ENCODE results near the gene EFHC2. TPM values are rescaled to one million over a fixed set of nuclear protein-coding genes. Genes with fewer than 3 reads are reported as not detected.

Gene EFHC2
- polyA plus RNA-seq, 1 of the 3 experiments (the other 2 are of a cell fraction): 0.03 TPM

DNA sequence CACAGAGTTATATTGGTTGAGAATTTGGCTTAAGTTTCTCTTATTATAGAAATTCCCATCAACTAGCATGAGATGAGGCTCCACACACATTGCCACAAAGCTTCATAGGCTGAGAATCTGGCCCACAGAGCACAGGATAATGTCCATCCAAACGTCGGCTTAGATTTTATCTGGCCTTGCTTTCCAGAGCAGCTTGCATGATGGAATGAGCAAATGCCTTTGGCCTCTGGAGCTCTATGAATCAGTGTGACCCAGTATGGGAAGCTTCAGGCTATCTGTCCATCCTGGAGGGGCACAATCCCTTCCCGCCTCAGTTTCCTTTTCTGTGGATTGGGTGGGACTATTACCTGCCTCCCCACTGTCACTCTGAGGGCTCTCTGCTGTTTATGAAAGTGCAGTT, 238.8 kb downstream of the EFHC2 start:
- H3K4me2 ChIP-seq: no peak overlapping the region
- CTCF ChIA-PET: interaction anchor here (0.6 to 1.7 kb wide), 3 partner anchors 41 to 140 kb away, joined by 3 to 4 read pairs (median 4); no protein-coding TSS in a partner anchor
- no peak for TF ChIP-seq SMC3 (IDR thresholded peaks at IDR 0.05; ENCODE audit: low read depth, low read length)
- TF ChIP-seq RCOR1 (IDR thresholded peaks at IDR 0.05; ENCODE audit: low read length): peak; percentile 70; the same call in 1 of the 2 replicates
- TF ChIP-seq GATA2 (CRISPR knock-in tag; IDR thresholded peaks at IDR 0.05): peak; percentile 57; the same call in 1 of the 2 replicates

DNA sequence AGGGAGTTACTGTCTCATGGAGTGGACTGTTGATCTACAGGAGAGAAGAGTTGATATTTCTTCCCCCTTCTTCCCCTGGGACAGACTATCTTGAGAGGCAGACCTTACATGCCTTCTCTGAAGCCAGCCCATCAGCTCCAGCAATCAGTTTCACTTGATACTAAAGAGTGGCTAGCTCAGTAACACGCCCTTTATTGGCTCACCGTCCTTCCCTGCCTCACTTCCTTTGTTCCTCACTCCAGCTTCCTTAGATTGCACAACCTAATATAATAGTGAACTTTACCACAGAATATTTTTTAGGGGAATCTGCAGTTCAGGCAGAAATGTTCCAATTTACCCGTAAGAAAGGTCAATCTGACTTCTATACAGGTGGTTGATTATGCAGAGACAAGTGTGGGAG, 242.2 kb downstream of the EFHC2 start:
- H3K9ac ChIP-seq: no peak overlapping the region
- no peaks in the 10 kb centered on the region for H3K9me2 ChIP-seq
- POLR2A ChIA-PET: no interaction called here
- CTCF ChIA-PET: interaction anchor here (1.0 kb wide), 1 partner anchor 143 kb away, joined by 3 read pairs; no protein-coding TSS in a partner anchor
- no peaks in the 10 kb centered on the region for H3K27me3 ChIP-seq (ENCODE audit: insufficient read depth)
- no peaks in the 10 kb centered on the region for H4K20me1 ChIP-seq (ENCODE audit: insufficient read depth)
- H3K36me3 ChIP-seq (replicated peaks in 1 of 2; ENCODE audit: control insufficient read depth in 1 of 2, insufficient read depth in 2 of 2, low read length in 1 of 2): no peaks in the 10 kb centered on the region
- TF ChIP-seq RXRA (IDR thresholded peaks at IDR 0.05; ENCODE audit: borderline replicate concordance, low read depth) (no peak), TAF1 (IDR thresholded peaks at IDR 0.05; ENCODE audit: borderline replicate concordance, low read depth, low read length) (no peak), YY1 (IDR thresholded peaks at IDR 0.05; ENCODE audit: low read depth) (no peak)
- TF ChIP-seq, protein P1, sequence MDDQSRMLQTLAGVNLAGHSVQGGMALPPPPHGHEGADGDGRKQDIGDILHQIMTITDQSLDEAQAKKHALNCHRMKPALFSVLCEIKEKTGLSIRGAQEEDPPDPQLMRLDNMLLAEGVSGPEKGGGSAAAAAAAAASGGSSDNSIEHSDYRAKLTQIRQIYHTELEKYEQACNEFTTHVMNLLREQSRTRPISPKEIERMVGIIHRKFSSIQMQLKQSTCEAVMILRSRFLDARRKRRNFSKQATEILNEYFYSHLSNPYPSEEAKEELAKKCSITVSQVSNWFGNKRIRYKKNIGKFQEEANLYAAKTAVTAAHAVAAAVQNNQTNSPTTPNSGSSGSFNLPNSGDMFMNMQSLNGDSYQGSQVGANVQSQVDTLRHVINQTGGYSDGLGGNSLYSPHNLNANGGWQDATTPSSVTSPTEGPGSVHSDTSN (IDR thresholded peaks at IDR 0.05): no peak
- H3K4me1 ChIP-seq (ENCODE audit: control insufficient read depth in 1 of 2, insufficient read depth in 2 of 2, low read depth in 1 of 2, low read length in 1 of 2): peaks cover 0 to 7% of the 10 kb centered on the region in 2 experiments; a peak in 1 of 4 replicates
- DNase-seq: no peak
- H3K9me3 ChIP-seq: no peaks in the 10 kb centered on the region
- H3K4me3 ChIP-seq (ENCODE audit: low read depth in 2 of 2, low read length in 1 of 2): no peak overlapping the region
- no peak overlapping the region for H2AFZ ChIP-seq (ENCODE audit: low read depth)
- H3K79me2 ChIP-seq (ENCODE audit: insufficient read depth): no peaks in the 10 kb centered on the region
- H3K27ac ChIP-seq (ENCODE audit: low read depth in 2 of 2, low read length in 1 of 2): no peak overlapping the region
- 33% methylated on average over 3 of the region's 3 CpGs for WGBS (ENCODE audit: low lambda C conversion rate)
- no peak overlapping the region for H3K4me2 ChIP-seq
- H3F3A ChIP-seq (replicated peaks; ENCODE audit: insufficient read depth): no peaks in the 10 kb centered on the region

More for the DNA sequence above, 238.8 kb downstream of the EFHC2 start:
- no peak overlapping the region for H2AFZ ChIP-seq (ENCODE audit: low read depth)
- no peaks in the 10 kb centered on the region for H3K27me3 ChIP-seq (ENCODE audit: insufficient read depth)
- 9% methylated on average over 3 of the region's 3 CpGs for WGBS (ENCODE audit: low lambda C conversion rate)
- peaks cover 0 to 7% of the 10 kb centered on the region in 2 experiments; a peak in 1 of 4 replicates for H3K4me1 ChIP-seq (ENCODE audit: control insufficient read depth in 1 of 2, insufficient read depth in 2 of 2, low read depth in 1 of 2, low read length in 1 of 2)
- no peaks in the 10 kb centered on the region for H3F3A ChIP-seq (replicated peaks; ENCODE audit: insufficient read depth)
- no peaks in the 10 kb centered on the region for H3K36me3 ChIP-seq (replicated peaks in 1 of 2; ENCODE audit: control insufficient read depth in 1 of 2, insufficient read depth in 2 of 2, low read length in 1 of 2)
- H3K27ac ChIP-seq (ENCODE audit: low read depth in 2 of 2, low read length in 1 of 2): peak overlapping the region in 1 of 2 experiments; percentile 82; a peak in 2 of 4 replicates
- POLR2A ChIA-PET: no interaction called here
- no peaks in the 10 kb centered on the region for H3K9me2 ChIP-seq
- no peaks in the 10 kb centered on the region for H3K9me3 ChIP-seq
- H3K4me3 ChIP-seq (ENCODE audit: low read depth in 2 of 2, low read length in 1 of 2): no peak overlapping the region
- peak; percentile 15 for DNase-seq
- H4K20me1 ChIP-seq (ENCODE audit: insufficient read depth): no peaks in the 10 kb centered on the region
- no peaks in the 10 kb centered on the region for H3K79me2 ChIP-seq (ENCODE audit: insufficient read depth)
- H3K9ac ChIP-seq: no peak overlapping the region

DNA sequence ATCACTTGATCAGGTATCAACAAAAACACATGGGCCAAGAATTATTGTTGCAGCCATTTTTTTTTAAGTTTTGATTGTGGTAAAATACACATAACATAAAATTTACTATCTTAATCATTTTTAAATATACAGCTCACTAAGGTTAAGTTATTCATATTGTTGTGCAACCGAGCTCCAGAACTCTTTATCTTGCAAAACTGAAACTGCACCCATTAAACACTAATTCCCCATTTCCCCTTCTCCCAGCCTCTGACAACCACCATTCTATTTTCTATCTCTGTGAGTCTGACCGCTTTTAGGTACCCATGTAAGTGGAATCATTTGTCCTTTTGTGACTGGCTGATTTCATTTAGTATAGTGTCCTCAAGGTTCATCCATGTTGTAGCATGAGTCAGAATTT, 244.1 kb downstream of the EFHC2 start:
- H3K4me3 ChIP-seq (ENCODE audit: low read depth in 2 of 2, low read length in 1 of 2): no peak overlapping the region
- no peaks in the 10 kb centered on the region for H3K9me2 ChIP-seq
- no peaks in the 10 kb centered on the region for H4K20me1 ChIP-seq (ENCODE audit: insufficient read depth)
- CTCF ChIA-PET: interaction anchor here (1.3 kb wide), 1 partner anchor 145 kb away, joined by 3 read pairs; no protein-coding TSS in a partner anchor
- H3K27ac ChIP-seq (ENCODE audit: low read depth in 2 of 2, low read length in 1 of 2): no peak overlapping the region
- H3F3A ChIP-seq (replicated peaks; ENCODE audit: insufficient read depth): no peaks in the 10 kb centered on the region
- no peak overlapping the region for H3K9ac ChIP-seq
- no peak overlapping the region for H2AFZ ChIP-seq (ENCODE audit: low read depth)
- H3K36me3 ChIP-seq (replicated peaks in 1 of 2; ENCODE audit: control insufficient read depth in 1 of 2, insufficient read depth in 2 of 2, low read length in 1 of 2): no peaks in the 10 kb centered on the region
- no peak overlapping the region for H3K4me2 ChIP-seq
- TF ChIP-seq TAF1 (IDR thresholded peaks at IDR 0.05; ENCODE audit: borderline replicate concordance, low read depth, low read length) (no peak), NFIC (IDR thresholded peaks at IDR 0.05; ENCODE audit: borderline replicate concordance) (no peak), EP300 (IDR thresholded peaks at IDR 0.05; ENCODE audit: borderline replicate concordance in 1 of 2, low read depth in 1 of 2, low read length in 1 of 2) (no peak), FOXM1 (IDR thresholded peaks at IDR 0.05; ENCODE audit: low read depth) (no peak), MEF2A (IDR thresholded peaks at IDR 0.05; ENCODE audit: borderline replicate concordance, low read depth) (no peak)
- H3K9me3 ChIP-seq: no peaks in the 10 kb centered on the region
- POLR2A ChIA-PET: no interaction called here
- no peak for DNase-seq
- H3K79me2 ChIP-seq (ENCODE audit: insufficient read depth): no peaks in the 10 kb centered on the region
- H3K27me3 ChIP-seq (ENCODE audit: insufficient read depth): no peaks in the 10 kb centered on the region
- peaks cover 0 to 3% of the 10 kb centered on the region in 2 experiments; a peak in 1 of 4 replicates for H3K4me1 ChIP-seq (ENCODE audit: control insufficient read depth in 1 of 2, insufficient read depth in 2 of 2, low read depth in 1 of 2, low read length in 1 of 2)
- WGBS (ENCODE audit: low lambda C conversion rate): 25% methylated on average over 2 of the region's 2 CpGs

Other genes with a start within 250 kb of the EFHC2 start
- 23.5 and 25.0 TPM in 2 replicates for gene FUNDC1, start 199.2 kb upstream of the EFHC2 start, polyA plus RNA-seq (2012; rRNA removed)

Data from SK-N-SH (cell line).